GM10266 (cell line): Measurements from ENCODE around the gene CTDNEP1.
A peak's percentile ranks its signal among the peaks of the same experiment; 100 is the strongest.

ENCODE experiments used
- DNase-seq: peaks from one replicate; pipeline ENCODE4 v3.0.0; 2012; ENCODE audit errors: extremely low spot score
- TF ChIP-seq, protein P1 (sequence below): IDR thresholded peaks from 2 replicates; pipeline ENCODE4 v1.5.1; 2012; ENCODE audit warnings: mild to moderate bottlenecking, low read depth; ENCODE audit not compliant: control insufficient read depth, insufficient read depth; ENCODE audit errors: missing control alignments

CTDNEP1 gene

DNA sequence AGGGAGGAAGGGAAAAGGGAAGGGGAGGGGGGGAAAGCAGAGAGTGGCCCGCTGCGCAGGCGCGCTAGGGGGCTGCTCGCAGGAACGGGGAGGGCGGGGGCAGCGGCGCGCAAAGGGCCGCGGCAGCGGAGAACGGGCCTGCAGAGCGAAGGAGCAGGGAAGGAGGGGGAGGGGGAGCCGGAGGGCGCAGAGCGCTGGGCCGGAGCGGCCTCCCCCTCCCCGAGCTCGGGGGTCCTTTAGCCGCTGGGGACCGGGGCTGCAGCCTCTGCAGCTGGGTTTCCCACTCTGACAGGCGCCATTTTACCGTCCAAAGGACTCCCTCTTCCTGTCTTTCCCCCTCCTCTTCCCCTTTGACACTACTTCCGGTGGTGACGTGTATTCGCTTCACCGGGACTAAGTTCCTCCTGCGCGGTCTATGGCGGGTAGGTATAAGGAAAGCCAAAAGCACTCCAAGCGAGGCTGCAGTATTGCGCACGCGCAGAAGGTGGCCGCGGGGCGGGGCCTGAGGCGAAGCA lies at the start of gene CTDNEP1:
Gene CTDNEP1 (minus strand): TSS at position 74 of the 515 bp plus-strand sequence. CDS start 438 bp downstream, outside the sequence.
- TF ChIP-seq, protein P1, sequence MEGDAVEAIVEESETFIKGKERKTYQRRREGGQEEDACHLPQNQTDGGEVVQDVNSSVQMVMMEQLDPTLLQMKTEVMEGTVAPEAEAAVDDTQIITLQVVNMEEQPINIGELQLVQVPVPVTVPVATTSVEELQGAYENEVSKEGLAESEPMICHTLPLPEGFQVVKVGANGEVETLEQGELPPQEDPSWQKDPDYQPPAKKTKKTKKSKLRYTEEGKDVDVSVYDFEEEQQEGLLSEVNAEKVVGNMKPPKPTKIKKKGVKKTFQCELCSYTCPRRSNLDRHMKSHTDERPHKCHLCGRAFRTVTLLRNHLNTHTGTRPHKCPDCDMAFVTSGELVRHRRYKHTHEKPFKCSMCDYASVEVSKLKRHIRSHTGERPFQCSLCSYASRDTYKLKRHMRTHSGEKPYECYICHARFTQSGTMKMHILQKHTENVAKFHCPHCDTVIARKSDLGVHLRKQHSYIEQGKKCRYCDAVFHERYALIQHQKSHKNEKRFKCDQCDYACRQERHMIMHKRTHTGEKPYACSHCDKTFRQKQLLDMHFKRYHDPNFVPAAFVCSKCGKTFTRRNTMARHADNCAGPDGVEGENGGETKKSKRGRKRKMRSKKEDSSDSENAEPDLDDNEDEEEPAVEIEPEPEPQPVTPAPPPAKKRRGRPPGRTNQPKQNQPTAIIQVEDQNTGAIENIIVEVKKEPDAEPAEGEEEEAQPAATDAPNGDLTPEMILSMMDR = no peak
- DNase-seq = peak; percentile 99

- DNase-seq = peak; percentile 86
- TF ChIP-seq, protein P1 = peak; percentile 96
Measured at GRCh38 chr17:7296189-7296861, 44.8 kb upstream of the CTDNEP1 start.

- peak; percentile 32 for DNase-seq
- TF ChIP-seq, protein P1 = no peak
Measured at GRCh38 chr17:7295230-7296180, 44.0 kb upstream of the CTDNEP1 start.

DNA sequence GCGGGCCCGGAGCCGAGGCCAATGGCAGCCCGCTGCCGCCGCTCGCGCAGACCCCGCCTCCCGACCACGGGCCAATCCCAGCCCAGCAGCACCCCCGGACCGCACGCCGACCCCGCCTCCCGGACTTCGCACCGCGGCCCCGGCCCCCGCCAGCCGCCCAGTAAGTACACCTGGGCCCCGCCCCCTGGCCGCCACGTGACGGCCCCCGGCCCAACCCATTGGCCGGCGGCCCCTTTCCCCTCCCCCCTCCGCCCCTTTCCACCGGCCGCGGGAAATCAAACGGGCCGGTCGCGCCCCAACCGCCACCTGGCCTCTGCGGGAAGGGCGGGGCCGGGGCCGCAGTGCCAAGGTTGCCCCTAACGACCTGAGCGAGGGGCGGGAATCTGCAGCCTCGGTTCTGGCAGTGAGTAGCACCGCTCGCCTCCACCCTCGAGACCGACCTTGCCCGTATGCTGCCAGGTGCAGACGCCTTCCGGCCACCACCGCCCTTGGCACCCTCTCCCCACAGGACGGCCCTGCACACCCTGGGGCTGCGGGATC lies 43.1 kb upstream of the CTDNEP1 start, which contains the start of gene YBX2:
Gene YBX2 (minus strand): TSS at position 26 of the 540 bp plus-strand sequence. CDS start 139 bp downstream, outside the sequence.
- TF ChIP-seq, protein P1 = no peak
- DNase-seq = peak; percentile 95

GRCh38 chr17:7293816-7294613 lies 42.5 kb upstream of the CTDNEP1 start:
- peak; percentile 45 for DNase-seq

DNA sequence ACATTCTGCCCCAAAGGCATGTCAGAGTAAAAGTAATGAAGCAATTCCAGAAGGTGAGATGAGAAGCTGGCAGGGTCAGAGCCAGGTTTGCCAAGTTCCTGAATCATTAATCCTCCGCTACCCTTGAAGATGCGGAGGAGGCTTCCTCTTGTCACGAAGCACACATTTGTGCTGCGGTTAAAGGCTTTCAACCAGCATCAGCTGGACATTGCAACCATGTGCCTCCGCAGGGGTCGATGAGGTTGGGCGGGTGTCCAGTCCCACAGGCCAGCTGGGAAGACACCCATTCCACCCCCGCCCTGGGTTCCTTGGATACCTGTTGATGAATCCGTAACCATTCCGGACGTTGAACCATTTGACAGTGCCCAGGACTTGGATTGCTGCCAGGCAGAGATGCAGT lies 41.6 kb upstream of the CTDNEP1 start:
- peak; percentile 23 for DNase-seq
- TF ChIP-seq, protein P1 = no peak

More at GRCh38 chr17:7293816-7294613, 42.5 kb upstream of the CTDNEP1 start:
- TF ChIP-seq, protein P1 = no peak
